SK-N-SH treated with all-trans-retinoic acid at 6 μM for 48 hours (cell line): ENCODE data around the gene FBLN2.

Source experiments
- ATAC-seq: fragments of 200-7000 bp; cut with Tn5 transposase; 3 replicates; pipeline ENCODE4 v1.9.1; 2020; ENCODE audit warnings: mild to moderate bottlenecking, moderate library complexity
- ARNTL ChIP-seq: fragments of 450-650 bp; formaldehyde crosslinking; IDR thresholded peaks from 2 replicates; pipeline ENCODE4 v1.5.0; 2020; ENCODE audit warnings: low read depth, mild to moderate bottlenecking, moderate library complexity, borderline replicate concordance
- BACH2 ChIP-seq: fragments of 250-450 bp; sonication (Bioruptor Pico); IDR thresholded peaks from 2 replicates; pipeline ENCODE4 v1.9.0; 2021; ENCODE audit warnings: mild to moderate bottlenecking, borderline replicate concordance
- CSDC2 ChIP-seq: fragments of 250-450 bp; sonication (Bioruptor Pico); IDR thresholded peaks from 2 replicates; pipeline ENCODE4 v1.5.0; 2020; ENCODE audit warnings: mild to moderate bottlenecking, moderate library complexity
- ESRRG ChIP-seq: fragments of 250-450 bp; sonication (Bioruptor Pico); IDR thresholded peaks from 2 replicates; pipeline ENCODE4 v1.6.1; 2021; ENCODE audit warnings: mild to moderate bottlenecking
- GLIS3 ChIP-seq: fragments of 250-450 bp; sonication (Bioruptor Pico); IDR thresholded peaks from 2 replicates; pipeline ENCODE4 v1.5.0; 2020; ENCODE audit warnings: mild to moderate bottlenecking, moderate library complexity
- ISL1 ChIP-seq: fragments of 250-450 bp; sonication (Bioruptor Pico); IDR thresholded peaks from 2 replicates; pipeline ENCODE4 v2.1.2; 2022; ENCODE audit warnings: mild to moderate bottlenecking, moderate library complexity
- OSR1 ChIP-seq: fragments of 250-450 bp; sonication (Bioruptor Pico); IDR thresholded peaks from 2 replicates; pipeline ENCODE4 v1.8.0; 2022; ENCODE audit warnings: moderate library complexity, mild to moderate bottlenecking, inconsistent platforms
- PPARA ChIP-seq: fragments of 250-450 bp; sonication (Bioruptor Pico); IDR thresholded peaks from 2 replicates; pipeline ENCODE4 v1.5.0; 2020; ENCODE audit warnings: mild to moderate bottlenecking, borderline replicate concordance
- RARB ChIP-seq: fragments of 250-450 bp; sonication (Bioruptor Pico); IDR thresholded peaks from 2 replicates; pipeline ENCODE4 v1.8.0; 2021; ENCODE audit warnings: mild to moderate bottlenecking, moderate library complexity
- SNAI2 ChIP-seq: fragments of 250-450 bp; sonication (Bioruptor Pico); IDR thresholded peaks from 2 replicates; pipeline ENCODE4 v1.5.0; 2020; ENCODE audit warnings: mild to moderate bottlenecking, moderate library complexity
- TCF4 ChIP-seq: fragments of 250-450 bp; sonication (Bioruptor Pico); IDR thresholded peaks from 2 replicates; pipeline ENCODE4 v1.8.0; 2021; ENCODE audit warnings: mild to moderate bottlenecking, moderate library complexity, borderline replicate concordance
- TOX ChIP-seq: fragments of 250-450 bp; sonication (Bioruptor Pico); IDR thresholded peaks from 2 replicates; pipeline ENCODE4 v1.8.0; 2021; ENCODE audit warnings: mild to moderate bottlenecking, moderate library complexity, borderline replicate concordance
- ZFP3 ChIP-seq: fragments of 250-450 bp; sonication (Bioruptor Pico); IDR thresholded peaks from 2 replicates; pipeline ENCODE4 v1.5.0; 2020; ENCODE audit warnings: mild to moderate bottlenecking, moderate library complexity
- ZFP30 ChIP-seq: fragments of 450-650 bp; formaldehyde crosslinking; IDR thresholded peaks from 2 replicates; pipeline ENCODE4 v1.5.0; 2022; ENCODE audit warnings: mild to moderate bottlenecking, moderate library complexity
- ZNF565 ChIP-seq: fragments of 450-650 bp; formaldehyde crosslinking; conservative IDR thresholded peaks from 2 replicates; pipeline ENCODE4 v1.5.0; 2020; ENCODE audit warnings: low read depth, mild to moderate bottlenecking, moderate library complexity
- ZNF8 ChIP-seq: fragments of 450-650 bp; formaldehyde crosslinking; IDR thresholded peaks from 2 replicates; pipeline ENCODE4 v1.5.0; 2020; ENCODE audit warnings: mild to moderate bottlenecking, moderate library complexity
- TF ChIP-seq, protein P1 (sequence below): fragments of 250-450 bp; sonication (Bioruptor Pico); IDR thresholded peaks from 2 replicates; pipeline ENCODE4 v1.5.1; 2021; ENCODE audit warnings: mild to moderate bottlenecking, moderate library complexity
- TF ChIP-seq, protein P2 (sequence below): fragments of 250-450 bp; sonication (Bioruptor Pico); IDR thresholded peaks from 2 replicates; pipeline ENCODE4 v1.5.1; 2020; ENCODE audit warnings: low read depth, mild to moderate bottlenecking, moderate library complexity
- TF ChIP-seq, protein P3 (sequence below): fragments of 250-450 bp; sonication (Bioruptor Pico); IDR thresholded peaks from 2 replicates; pipeline ENCODE4 v1.8.0; 2020; ENCODE audit warnings: mild to moderate bottlenecking, moderate library complexity, borderline replicate concordance
- TF ChIP-seq, protein P4 (sequence below): fragments of 250-450 bp; sonication (Bioruptor Pico); IDR thresholded peaks from 2 replicates; pipeline ENCODE4 v1.8.0; 2021; ENCODE audit warnings: low read depth, mild to moderate bottlenecking, moderate library complexity, borderline replicate concordance

FBLN2 gene

DNA sequence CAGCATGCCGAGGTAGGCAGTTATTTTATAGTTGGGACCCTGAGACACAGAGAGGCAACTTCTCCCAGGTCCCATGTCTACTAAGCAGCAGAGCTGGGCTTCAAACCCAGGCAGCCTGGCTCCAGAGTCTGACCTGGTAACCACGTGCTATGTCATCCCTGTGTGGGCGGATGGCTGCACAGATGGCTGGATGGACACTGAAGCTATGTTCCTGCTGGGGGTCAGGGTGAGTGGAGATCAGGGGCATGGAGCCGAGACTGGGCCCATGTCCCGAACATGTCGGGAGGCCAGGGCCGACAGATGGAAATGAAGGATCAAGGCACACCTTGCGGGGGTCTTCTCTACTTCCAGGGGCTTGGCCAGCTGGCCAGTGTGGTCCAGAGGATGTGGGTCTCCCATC is 9.3 kb upstream of the FBLN2 start:
- no peak for ATAC-seq
- TF ChIP-seq ISL1 (no peak), ZNF565 (CRISPR knock-in tag) (no peak), TOX (CRISPR knock-in tag) (no peak), CSDC2 (CRISPR knock-in tag) (no peak), BACH2 (CRISPR knock-in tag) (no peak), ZFP3 (CRISPR knock-in tag) (no peak), OSR1 (CRISPR knock-in tag) (no peak), TCF4 (CRISPR knock-in tag) (no peak), PPARA (CRISPR knock-in tag) (no peak), ZNF8 (no peak), RARB (CRISPR knock-in tag) (no peak)
- TF ChIP-seq, protein P1, sequence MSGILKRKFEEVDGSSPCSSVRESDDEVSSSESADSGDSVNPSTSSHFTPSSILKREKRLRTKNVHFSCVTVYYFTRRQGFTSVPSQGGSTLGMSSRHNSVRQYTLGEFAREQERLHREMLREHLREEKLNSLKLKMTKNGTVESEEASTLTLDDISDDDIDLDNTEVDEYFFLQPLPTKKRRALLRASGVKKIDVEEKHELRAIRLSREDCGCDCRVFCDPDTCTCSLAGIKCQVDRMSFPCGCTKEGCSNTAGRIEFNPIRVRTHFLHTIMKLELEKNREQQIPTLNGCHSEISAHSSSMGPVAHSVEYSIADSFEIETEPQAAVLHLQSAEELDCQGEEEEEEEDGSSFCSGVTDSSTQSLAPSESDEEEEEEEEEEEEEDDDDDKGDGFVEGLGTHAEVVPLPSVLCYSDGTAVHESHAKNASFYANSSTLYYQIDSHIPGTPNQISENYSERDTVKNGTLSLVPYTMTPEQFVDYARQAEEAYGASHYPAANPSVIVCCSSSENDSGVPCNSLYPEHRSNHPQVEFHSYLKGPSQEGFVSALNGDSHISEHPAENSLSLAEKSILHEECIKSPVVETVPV (CRISPR knock-in tag) = no peak
- TF ChIP-seq, protein P2, sequence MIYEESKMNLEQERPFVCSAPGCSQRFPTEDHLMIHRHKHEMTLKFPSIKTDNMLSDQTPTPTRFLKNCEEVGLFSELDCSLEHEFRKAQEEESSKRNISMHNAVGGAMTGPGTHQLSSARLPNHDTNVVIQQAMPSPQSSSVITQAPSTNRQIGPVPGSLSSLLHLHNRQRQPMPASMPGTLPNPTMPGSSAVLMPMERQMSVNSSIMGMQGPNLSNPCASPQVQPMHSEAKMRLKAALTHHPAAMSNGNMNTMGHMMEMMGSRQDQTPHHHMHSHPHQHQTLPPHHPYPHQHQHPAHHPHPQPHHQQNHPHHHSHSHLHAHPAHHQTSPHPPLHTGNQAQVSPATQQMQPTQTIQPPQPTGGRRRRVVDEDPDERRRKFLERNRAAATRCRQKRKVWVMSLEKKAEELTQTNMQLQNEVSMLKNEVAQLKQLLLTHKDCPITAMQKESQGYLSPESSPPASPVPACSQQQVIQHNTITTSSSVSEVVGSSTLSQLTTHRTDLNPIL (CRISPR knock-in tag) = no peak
- TF ChIP-seq, protein P3, sequence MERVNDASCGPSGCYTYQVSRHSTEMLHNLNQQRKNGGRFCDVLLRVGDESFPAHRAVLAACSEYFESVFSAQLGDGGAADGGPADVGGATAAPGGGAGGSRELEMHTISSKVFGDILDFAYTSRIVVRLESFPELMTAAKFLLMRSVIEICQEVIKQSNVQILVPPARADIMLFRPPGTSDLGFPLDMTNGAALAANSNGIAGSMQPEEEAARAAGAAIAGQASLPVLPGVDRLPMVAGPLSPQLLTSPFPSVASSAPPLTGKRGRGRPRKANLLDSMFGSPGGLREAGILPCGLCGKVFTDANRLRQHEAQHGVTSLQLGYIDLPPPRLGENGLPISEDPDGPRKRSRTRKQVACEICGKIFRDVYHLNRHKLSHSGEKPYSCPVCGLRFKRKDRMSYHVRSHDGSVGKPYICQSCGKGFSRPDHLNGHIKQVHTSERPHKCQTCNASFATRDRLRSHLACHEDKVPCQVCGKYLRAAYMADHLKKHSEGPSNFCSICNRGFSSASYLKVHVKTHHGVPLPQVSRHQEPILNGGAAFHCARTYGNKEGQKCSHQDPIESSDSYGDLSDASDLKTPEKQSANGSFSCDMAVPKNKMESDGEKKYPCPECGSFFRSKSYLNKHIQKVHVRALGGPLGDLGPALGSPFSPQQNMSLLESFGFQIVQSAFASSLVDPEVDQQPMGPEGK = no peak
- TF ChIP-seq, all 23 proteins: peak for 0

DNA sequence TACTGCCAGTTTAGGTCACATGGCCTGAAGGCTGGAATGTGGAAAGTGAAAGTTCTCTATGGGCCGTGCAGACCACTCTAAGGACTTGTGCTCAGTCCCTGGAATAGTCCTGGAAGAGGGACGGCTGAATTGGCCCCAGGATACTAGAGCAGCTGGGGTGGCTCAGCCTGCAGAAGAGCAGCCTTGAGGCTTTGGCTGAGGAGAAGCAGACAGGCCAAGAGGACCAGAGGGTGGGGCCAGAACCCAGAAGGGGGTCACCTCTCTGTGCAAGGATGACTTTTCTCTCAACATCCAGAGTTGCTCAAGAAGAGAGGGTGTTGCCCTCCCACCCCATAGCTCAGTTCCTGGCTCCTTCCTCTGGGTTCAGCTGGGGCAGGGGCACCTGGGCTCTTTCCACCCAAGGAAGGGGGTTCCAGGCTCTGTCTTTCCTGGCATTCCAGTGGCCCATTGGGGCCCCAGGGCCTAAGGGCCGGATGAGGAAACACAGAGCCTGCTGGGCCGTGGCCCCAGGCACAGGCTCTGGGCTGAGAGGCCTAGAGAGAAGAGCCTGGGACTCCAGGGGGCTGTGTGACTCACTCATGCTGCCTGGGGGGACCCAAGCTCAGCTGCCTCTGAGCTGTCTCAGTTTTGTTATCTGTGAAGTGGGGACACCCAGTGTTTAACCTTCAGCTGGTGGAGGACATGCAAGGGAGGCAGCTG is 8.5 kb upstream of the FBLN2 start:
- TF ChIP-seq, protein P2 (CRISPR knock-in tag) = no peak
- TF ChIP-seq, protein P4, sequence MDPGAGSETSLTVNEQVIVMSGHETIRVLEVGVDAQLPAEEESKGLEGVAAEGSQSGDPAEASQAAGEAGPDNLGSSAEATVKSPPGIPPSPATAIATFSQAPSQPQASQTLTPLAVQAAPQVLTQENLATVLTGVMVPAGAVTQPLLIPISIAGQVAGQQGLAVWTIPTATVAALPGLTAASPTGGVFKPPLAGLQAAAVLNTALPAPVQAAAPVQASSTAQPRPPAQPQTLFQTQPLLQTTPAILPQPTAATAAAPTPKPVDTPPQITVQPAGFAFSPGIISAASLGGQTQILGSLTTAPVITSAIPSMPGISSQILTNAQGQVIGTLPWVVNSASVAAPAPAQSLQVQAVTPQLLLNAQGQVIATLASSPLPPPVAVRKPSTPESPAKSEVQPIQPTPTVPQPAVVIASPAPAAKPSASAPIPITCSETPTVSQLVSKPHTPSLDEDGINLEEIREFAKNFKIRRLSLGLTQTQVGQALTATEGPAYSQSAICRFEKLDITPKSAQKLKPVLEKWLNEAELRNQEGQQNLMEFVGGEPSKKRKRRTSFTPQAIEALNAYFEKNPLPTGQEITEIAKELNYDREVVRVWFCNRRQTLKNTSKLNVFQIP (CRISPR knock-in tag) = no peak
- TF ChIP-seq ESRRG (CRISPR knock-in tag) = no peak
- no peak for TF ChIP-seq OSR1 (CRISPR knock-in tag)
- no peak for TF ChIP-seq RARB (CRISPR knock-in tag)
- no peak for TF ChIP-seq BACH2 (CRISPR knock-in tag)
- TF ChIP-seq ISL1 = no peak
- no peak for TF ChIP-seq CSDC2 (CRISPR knock-in tag)
- no peak for TF ChIP-seq ZNF565 (CRISPR knock-in tag)
- no peak for TF ChIP-seq ZFP3 (CRISPR knock-in tag)
- TF ChIP-seq, protein P1 (CRISPR knock-in tag) = no peak
- no peak for TF ChIP-seq ZFP30 (CRISPR knock-in tag)
- no peak for TF ChIP-seq ZNF8
- no peak for TF ChIP-seq TOX (CRISPR knock-in tag)
- no peak for TF ChIP-seq TCF4 (CRISPR knock-in tag)
- no peak for TF ChIP-seq PPARA (CRISPR knock-in tag)
- no peak for TF ChIP-seq SNAI2 (CRISPR knock-in tag)
- TF ChIP-seq ARNTL = no peak
- no peak for TF ChIP-seq GLIS3 (CRISPR knock-in tag)
- no peak for ATAC-seq
